ENCODE data around the gene SEMA3C. TPM values are rescaled to one million over a fixed set of nuclear protein-coding genes. Genes with fewer than 3 reads are reported as not detected.

Gene SEMA3C
- total and polyA plus RNA-seq, 5 donors from 2014 or later: 1.2 TPM; not detected in 4

DNA sequence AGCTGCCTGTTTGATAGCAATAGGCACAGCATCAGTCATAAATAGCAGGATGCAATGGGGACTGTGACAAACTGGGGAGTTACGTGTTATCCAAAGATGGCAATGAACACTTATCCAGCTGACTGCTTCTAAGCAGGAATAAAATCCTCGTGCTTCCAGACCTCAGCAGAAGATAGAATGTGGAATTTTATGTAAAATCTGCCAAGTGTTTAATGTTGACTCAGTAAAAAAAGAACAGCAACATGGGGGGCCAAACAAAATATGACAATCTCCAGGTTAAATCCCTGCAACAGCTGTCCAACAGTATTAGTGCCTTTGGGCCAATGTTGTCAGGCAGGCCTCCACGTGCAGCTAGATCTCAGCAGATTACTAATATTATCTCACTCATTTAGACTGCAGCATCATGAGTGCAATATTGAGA lies 127.3 kb downstream of the SEMA3C start:
- Histone ChIP-seq H3K27ac (ENCODE audit: insufficient read depth, low read length, poor library complexity, severe bottlenecking) (no peak overlapping the region), H3K9me3 (ENCODE audit: control insufficient read depth in 2 of 2, low read length in 2 of 2) (no peaks in the 10 kb centered on the region), H3K36me3 (ENCODE audit: control insufficient read depth, insufficient read depth, low read length) (no peaks in the 10 kb centered on the region), H3K4me3 (ENCODE audit: low read depth, low read length) (no peak overlapping the region), H3K4me1 (ENCODE audit: control insufficient read depth, insufficient read depth, low read length, poor library complexity, severe bottlenecking) (no peaks in the 10 kb centered on the region), H3K27me3 (ENCODE audit: control insufficient read depth, insufficient read depth, low read length) (no peaks in the 10 kb centered on the region)
- no peaks in the 10 kb centered on the region for H3K36me3 Mint-ChIP-seq
- no peak overlapping the region for H3K27ac Mint-ChIP-seq
- H3K4me3 Mint-ChIP-seq: no peak overlapping the region
- DNase-seq (no peak), ATAC-seq (ENCODE audit: low read depth in 2 of 2) (no peak)
- peaks cover 0 to 4% (median 0%) of the 10 kb centered on the region in 4 donors for H3K4me1 Mint-ChIP-seq
- peaks cover 0 to 11% (median 8%) of the 10 kb centered on the region in 7 donors for H3K9me3 Mint-ChIP-seq
- no peaks in the 10 kb centered on the region for H3K27me3 Mint-ChIP-seq

DNA sequence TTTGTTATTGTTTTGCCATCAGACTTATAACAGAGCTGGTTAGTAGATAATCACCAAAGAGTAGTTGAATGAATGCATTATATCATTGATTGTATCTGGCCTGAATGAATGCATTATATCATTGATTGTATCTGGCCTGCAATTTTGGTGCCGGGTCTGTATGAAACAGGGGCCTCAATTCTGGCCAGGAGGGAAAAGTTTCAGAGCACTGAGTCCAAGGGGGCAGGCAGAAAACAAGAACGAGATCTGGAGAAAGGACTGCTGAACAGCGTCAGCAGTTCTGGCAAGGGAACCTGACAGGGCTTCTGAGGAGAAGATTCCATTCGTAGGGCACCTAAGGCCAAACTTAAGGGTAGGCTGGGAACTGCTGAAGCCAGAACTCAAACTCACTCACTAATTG lies 128.0 kb downstream of the SEMA3C start:
- no peaks in the 10 kb centered on the region for H3K36me3 Mint-ChIP-seq
- H3K36me3 ChIP-seq (ENCODE audit: control insufficient read depth, insufficient read depth, low read length): no peaks in the 10 kb centered on the region

DNA sequence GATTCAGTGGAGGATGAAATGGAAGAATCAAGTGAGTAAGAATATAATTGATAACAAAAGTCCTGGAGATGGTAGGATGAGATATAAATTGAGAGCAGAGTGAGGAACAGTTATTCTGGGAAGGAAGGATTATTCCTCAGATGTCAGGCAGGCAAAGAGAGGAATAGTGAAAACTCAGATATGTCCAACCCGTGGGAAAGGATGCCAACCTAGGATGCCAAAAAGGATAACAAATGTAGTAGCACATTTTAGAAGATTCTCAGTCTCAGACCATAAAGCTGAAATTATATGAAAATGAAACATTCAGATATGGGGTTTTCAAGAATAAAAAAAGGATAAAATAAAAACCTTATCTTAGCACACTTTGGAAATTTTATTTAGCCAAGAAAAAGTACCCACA lies 131.1 kb downstream of the SEMA3C start:
- Mint-ChIP-seq H3K27ac (no peak overlapping the region), H3K36me3 (no peaks in the 10 kb centered on the region), H3K4me1 (no peaks in the 10 kb centered on the region), H3K9me3 (peaks cover 0 to 11% (median 7%) of the 10 kb centered on the region in 7 donors), H3K27me3 (no peaks in the 10 kb centered on the region), H3K4me3 (no peak overlapping the region)
- no peak for ATAC-seq (ENCODE audit: low read depth in 2 of 2)
- H3K9me3 ChIP-seq (ENCODE audit: control insufficient read depth in 2 of 2, low read length in 2 of 2): no peaks in the 10 kb centered on the region
- H3K27ac ChIP-seq (ENCODE audit: insufficient read depth, low read length, poor library complexity, severe bottlenecking): no peak overlapping the region
- DNase-seq: no peak
- no peak overlapping the region for H3K4me3 ChIP-seq (ENCODE audit: low read depth, low read length)
- H3K36me3 ChIP-seq (ENCODE audit: control insufficient read depth, insufficient read depth, low read length): no peaks in the 10 kb centered on the region
- H3K4me1 ChIP-seq (ENCODE audit: control insufficient read depth, insufficient read depth, low read length, poor library complexity, severe bottlenecking): no peaks in the 10 kb centered on the region
- no peaks in the 10 kb centered on the region for H3K27me3 ChIP-seq (ENCODE audit: control insufficient read depth, insufficient read depth, low read length)

More for the DNA sequence above, 128.0 kb downstream of the SEMA3C start:
- DNase-seq (no peak), ATAC-seq (ENCODE audit: low read depth in 2 of 2) (no peak)
- H3K4me1 Mint-ChIP-seq: peaks cover 0 to 4% (median 0%) of the 10 kb centered on the region in 4 donors
- H3K27ac Mint-ChIP-seq: no peak overlapping the region
- Histone ChIP-seq H3K4me1 (ENCODE audit: control insufficient read depth, insufficient read depth, low read length, poor library complexity, severe bottlenecking) (no peaks in the 10 kb centered on the region), H3K27ac (ENCODE audit: insufficient read depth, low read length, poor library complexity, severe bottlenecking) (no peak overlapping the region), H3K9me3 (ENCODE audit: control insufficient read depth in 2 of 2, low read length in 2 of 2) (no peaks in the 10 kb centered on the region), H3K4me3 (ENCODE audit: low read depth, low read length) (no peak overlapping the region), H3K27me3 (ENCODE audit: control insufficient read depth, insufficient read depth, low read length) (no peaks in the 10 kb centered on the region)
- no peak overlapping the region for H3K4me3 Mint-ChIP-seq
- peaks cover 0 to 11% (median 8%) of the 10 kb centered on the region in 7 donors for H3K9me3 Mint-ChIP-seq
- H3K27me3 Mint-ChIP-seq: no peaks in the 10 kb centered on the region

DNA sequence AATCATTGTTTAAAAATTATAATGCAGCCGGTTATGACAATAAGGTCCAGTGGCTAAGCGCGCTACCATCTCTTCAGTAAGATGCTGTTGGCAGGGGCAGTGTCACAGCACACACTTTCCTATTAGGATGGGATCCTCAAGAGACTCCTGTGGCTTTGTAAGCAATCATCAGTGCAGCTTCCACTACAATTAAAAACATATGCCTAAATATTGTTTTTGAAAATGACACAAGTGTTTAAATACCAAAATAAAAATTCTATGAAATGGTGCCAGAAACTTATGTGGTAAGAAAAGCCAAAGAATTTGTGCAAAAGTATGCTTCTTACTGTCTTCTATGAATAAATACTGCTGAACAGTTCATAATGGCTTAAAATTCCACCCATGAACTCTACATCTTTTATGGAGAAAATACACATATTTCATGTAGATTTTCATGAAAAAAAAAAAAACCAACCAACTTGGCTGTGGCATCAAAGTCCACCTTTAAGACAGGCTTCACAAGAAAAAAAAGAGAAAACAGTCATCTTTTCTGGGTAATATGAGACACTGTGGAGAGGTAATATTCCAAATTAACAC lies 132.8 kb downstream of the SEMA3C start:
- H3K36me3 ChIP-seq (ENCODE audit: control insufficient read depth, insufficient read depth, low read length): no peaks in the 10 kb centered on the region
- DNase-seq (no peak), ATAC-seq (ENCODE audit: low read depth in 2 of 2) (no peak)
- Mint-ChIP-seq H3K4me1 (no peaks in the 10 kb centered on the region), H3K4me3 (no peak overlapping the region), H3K27ac (no peak overlapping the region), H3K36me3 (no peaks in the 10 kb centered on the region), H3K27me3 (no peaks in the 10 kb centered on the region), H3K9me3 (peaks cover 0 to 12% (median 7%) of the 10 kb centered on the region in 7 donors)
- H3K27me3 ChIP-seq (ENCODE audit: control insufficient read depth, insufficient read depth, low read length): no peaks in the 10 kb centered on the region
- no peak overlapping the region for H3K4me3 ChIP-seq (ENCODE audit: low read depth, low read length)
- no peaks in the 10 kb centered on the region for H3K9me3 ChIP-seq (ENCODE audit: control insufficient read depth in 2 of 2, low read length in 2 of 2)
- H3K27ac ChIP-seq (ENCODE audit: insufficient read depth, low read length, poor library complexity, severe bottlenecking): no peak overlapping the region
- no peaks in the 10 kb centered on the region for H3K4me1 ChIP-seq (ENCODE audit: control insufficient read depth, insufficient read depth, low read length, poor library complexity, severe bottlenecking)

DNA sequence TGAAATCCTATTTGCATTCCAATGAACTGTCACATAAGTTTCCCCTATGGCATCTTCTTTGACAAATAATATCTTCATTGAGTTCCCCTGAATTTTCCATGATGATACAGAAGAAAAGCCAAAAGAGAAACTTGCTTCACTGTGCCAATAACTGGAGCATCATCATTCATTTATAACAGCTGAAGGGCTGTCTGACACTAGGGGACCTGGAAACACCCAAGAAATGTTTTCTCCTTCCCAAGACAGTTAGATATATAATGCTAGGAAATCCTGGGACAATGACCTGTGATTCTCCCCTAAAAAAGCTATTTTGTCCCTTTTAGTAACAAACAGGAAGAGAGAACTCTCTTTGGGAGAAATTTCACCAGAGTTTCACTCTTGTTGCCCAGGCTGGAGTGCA lies 133.6 kb downstream of the SEMA3C start:
- no peaks in the 10 kb centered on the region for H3K4me1 Mint-ChIP-seq
- H3K4me3 Mint-ChIP-seq: no peak overlapping the region
- DNase-seq: no peak
- H3K27ac ChIP-seq (ENCODE audit: insufficient read depth, low read length, poor library complexity, severe bottlenecking): no peak overlapping the region
- H3K4me1 ChIP-seq (ENCODE audit: control insufficient read depth, insufficient read depth, low read length, poor library complexity, severe bottlenecking): no peaks in the 10 kb centered on the region
- H3K9me3 ChIP-seq (ENCODE audit: control insufficient read depth in 2 of 2, low read length in 2 of 2): no peaks in the 10 kb centered on the region
- no peak overlapping the region for H3K4me3 ChIP-seq (ENCODE audit: low read depth, low read length)
- H3K9me3 Mint-ChIP-seq: peaks cover 0 to 12% (median 6%) of the 10 kb centered on the region in 7 donors
- no peaks in the 10 kb centered on the region for H3K36me3 ChIP-seq (ENCODE audit: control insufficient read depth, insufficient read depth, low read length)
- H3K27me3 Mint-ChIP-seq: no peaks in the 10 kb centered on the region
- no peaks in the 10 kb centered on the region for H3K36me3 Mint-ChIP-seq
- H3K27me3 ChIP-seq (ENCODE audit: control insufficient read depth, insufficient read depth, low read length): no peaks in the 10 kb centered on the region
- ATAC-seq (ENCODE audit: low read depth in 2 of 2): no peak
- H3K27ac Mint-ChIP-seq: no peak overlapping the region

DNA sequence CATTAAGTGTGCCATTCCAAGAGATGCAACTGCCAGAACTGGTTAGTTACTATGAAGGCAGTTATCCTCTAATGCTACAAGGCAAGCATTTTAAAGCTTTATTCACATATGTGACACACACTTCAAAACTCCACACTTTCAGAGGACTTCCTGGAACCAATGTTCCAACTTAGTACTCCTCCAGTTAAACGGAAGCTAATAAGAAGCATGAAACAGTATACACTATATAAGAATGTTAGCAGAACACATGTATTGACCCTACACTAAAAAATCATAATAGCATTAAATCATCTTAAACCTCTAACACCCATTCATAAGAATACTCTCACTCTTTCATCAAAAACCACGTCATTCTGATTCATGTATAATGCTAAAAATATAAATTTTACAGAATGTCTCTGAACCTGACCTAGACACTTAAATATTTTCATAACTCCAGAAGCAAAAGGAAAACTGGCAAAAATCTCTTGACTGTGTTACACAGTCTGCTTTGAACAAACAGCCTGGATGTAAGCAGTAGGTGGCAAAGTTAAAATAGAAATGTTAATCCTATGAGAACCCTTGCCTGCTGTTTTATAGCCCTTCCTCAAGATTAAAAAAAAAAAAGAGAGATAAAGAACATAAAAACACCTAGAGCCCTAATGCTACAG lies 135.0 kb downstream of the SEMA3C start:
- Mint-ChIP-seq H3K27ac (no peak overlapping the region), H3K9me3 (peaks cover 0 to 22% (median 8%) of the 10 kb centered on the region in 7 donors), H3K4me3 (no peak overlapping the region), H3K36me3 (no peaks in the 10 kb centered on the region), H3K27me3 (no peaks in the 10 kb centered on the region), H3K4me1 (no peaks in the 10 kb centered on the region)
- no peaks in the 10 kb centered on the region for H3K36me3 ChIP-seq (ENCODE audit: control insufficient read depth, insufficient read depth, low read length)
- ATAC-seq (ENCODE audit: low read depth in 2 of 2) (no peak), DNase-seq (no peak)
- no peaks in the 10 kb centered on the region for H3K4me1 ChIP-seq (ENCODE audit: control insufficient read depth, insufficient read depth, low read length, poor library complexity, severe bottlenecking)
- no peaks in the 10 kb centered on the region for H3K9me3 ChIP-seq (ENCODE audit: control insufficient read depth in 2 of 2, low read length in 2 of 2)
- H3K4me3 ChIP-seq (ENCODE audit: low read depth, low read length): no peak overlapping the region
- no peak overlapping the region for H3K27ac ChIP-seq (ENCODE audit: insufficient read depth, low read length, poor library complexity, severe bottlenecking)
- no peaks in the 10 kb centered on the region for H3K27me3 ChIP-seq (ENCODE audit: control insufficient read depth, insufficient read depth, low read length)

DNA sequence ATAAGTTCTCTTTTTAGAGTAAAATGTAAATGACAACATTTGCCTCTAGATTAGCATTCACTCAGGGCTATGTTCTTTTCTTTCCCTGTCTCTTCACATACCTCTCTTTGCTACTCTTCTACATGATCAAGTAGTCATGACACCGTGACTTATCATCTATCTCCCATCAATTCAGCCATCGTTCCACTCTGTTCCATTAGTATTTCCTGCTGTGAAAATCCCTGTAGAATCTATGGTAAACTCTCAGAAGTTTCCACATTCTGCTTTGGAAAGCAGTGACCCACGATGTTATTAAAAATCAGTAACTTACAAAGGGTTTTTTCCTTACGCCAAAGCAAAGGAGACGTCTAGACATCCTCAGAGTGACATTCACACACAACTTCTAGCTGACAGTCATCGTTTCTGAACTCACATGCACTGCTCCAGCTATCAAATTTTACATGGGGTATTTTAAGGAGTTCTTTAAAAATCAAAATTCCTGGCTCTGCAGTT lies 135.6 kb downstream of the SEMA3C start:
- Histone ChIP-seq H3K27ac (ENCODE audit: insufficient read depth, low read length, poor library complexity, severe bottlenecking) (no peak overlapping the region), H3K27me3 (ENCODE audit: control insufficient read depth, insufficient read depth, low read length) (no peaks in the 10 kb centered on the region), H3K4me1 (ENCODE audit: control insufficient read depth, insufficient read depth, low read length, poor library complexity, severe bottlenecking) (no peaks in the 10 kb centered on the region), H3K36me3 (ENCODE audit: control insufficient read depth, insufficient read depth, low read length) (no peaks in the 10 kb centered on the region), H3K4me3 (ENCODE audit: low read depth, low read length) (no peak overlapping the region), H3K9me3 (ENCODE audit: control insufficient read depth in 2 of 2, low read length in 2 of 2) (no peaks in the 10 kb centered on the region)
- DNase-seq (no peak), ATAC-seq (ENCODE audit: low read depth in 2 of 2) (no peak)
- Mint-ChIP-seq H3K9me3 (peaks cover 0 to 24% (median 9%) of the 10 kb centered on the region in 7 donors), H3K36me3 (no peaks in the 10 kb centered on the region), H3K4me1 (no peaks in the 10 kb centered on the region), H3K4me3 (no peak overlapping the region), H3K27ac (no peak overlapping the region), H3K27me3 (no peaks in the 10 kb centered on the region)

DNA sequence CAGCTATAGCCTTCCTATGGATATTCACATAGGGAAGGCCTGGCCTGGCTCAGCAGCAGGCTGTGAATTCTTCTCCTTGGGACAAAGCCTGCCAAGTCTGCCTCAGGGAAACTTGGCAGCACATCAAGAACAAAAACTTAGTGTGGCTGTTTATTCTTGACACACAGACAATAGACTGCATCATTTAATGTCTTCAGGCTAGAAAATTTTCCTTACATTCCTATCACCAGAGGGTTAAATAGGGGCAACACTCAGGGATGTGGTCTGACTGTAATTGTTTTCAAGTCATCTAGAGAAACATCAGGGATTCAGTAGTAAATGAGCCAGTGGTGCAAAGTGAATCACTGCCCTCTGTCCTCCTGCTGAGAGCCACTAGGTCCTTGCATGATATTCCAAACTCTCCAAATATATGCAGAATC lies 137.3 kb downstream of the SEMA3C start:
- no peaks in the 10 kb centered on the region for H3K4me1 Mint-ChIP-seq

More for the DNA sequence above, 137.3 kb downstream of the SEMA3C start:
- H3K27ac ChIP-seq (ENCODE audit: insufficient read depth, low read length, poor library complexity, severe bottlenecking): no peak overlapping the region
- H3K4me3 ChIP-seq (ENCODE audit: low read depth, low read length): no peak overlapping the region
- no peaks in the 10 kb centered on the region for H3K36me3 ChIP-seq (ENCODE audit: control insufficient read depth, insufficient read depth, low read length)
- no peaks in the 10 kb centered on the region for H3K9me3 ChIP-seq (ENCODE audit: control insufficient read depth in 2 of 2, low read length in 2 of 2)
- no peak overlapping the region for H3K27ac Mint-ChIP-seq
- H3K36me3 Mint-ChIP-seq: no peaks in the 10 kb centered on the region
- peaks cover 0 to 18% (median 6%) of the 10 kb centered on the region in 7 donors for H3K9me3 Mint-ChIP-seq
- no peaks in the 10 kb centered on the region for H3K27me3 ChIP-seq (ENCODE audit: control insufficient read depth, insufficient read depth, low read length)
- no peak overlapping the region for H3K4me3 Mint-ChIP-seq
- ATAC-seq (ENCODE audit: low read depth in 2 of 2) (no peak), DNase-seq (no peak)
- H3K27me3 Mint-ChIP-seq: no peaks in the 10 kb centered on the region
- H3K4me1 ChIP-seq (ENCODE audit: control insufficient read depth, insufficient read depth, low read length, poor library complexity, severe bottlenecking): no peaks in the 10 kb centered on the region
